Glutamatergic neuron (in vitro differentiated cells): ENCODE results near the gene SFRP4. TPM values are rescaled to one million over a fixed set of nuclear protein-coding genes. Genes with fewer than 3 reads are reported as not detected.
"Not testable (repeated sequence)": the region's sequence is repeated elsewhere in the genome, so short reads cannot be mapped to it uniquely, and the experiment has no call there.

Source experiments
- DNase-seq: peaks from one replicate; pipeline ENCODE4 v3.0.0; 2022
- H3K27ac Mint-ChIP-seq: one replicate; pipeline ENCODE4 v1.8.0; 2020; ENCODE audit warnings: mild to moderate bottlenecking, mixed read lengths, inconsistent platforms; ENCODE audit not compliant: unreplicated experiment
- H3K27me3 Mint-ChIP-seq: one replicate; pipeline ENCODE4 v1.8.0; 2020; ENCODE audit warnings: mild to moderate bottlenecking, moderate library complexity, mixed read lengths, inconsistent platforms; ENCODE audit not compliant: unreplicated experiment
- H3K36me3 Mint-ChIP-seq: one replicate; pipeline ENCODE4 v1.8.0; 2020; ENCODE audit warnings: mild to moderate bottlenecking, mixed read lengths, inconsistent platforms; ENCODE audit not compliant: unreplicated experiment
- H3K4me1 Mint-ChIP-seq: one replicate; pipeline ENCODE4 v1.8.0; 2020; ENCODE audit warnings: mild to moderate bottlenecking, low read depth, mixed read lengths, inconsistent platforms; ENCODE audit not compliant: unreplicated experiment
- H3K4me3 Mint-ChIP-seq: one replicate; pipeline ENCODE4 v1.8.0; 2020; ENCODE audit warnings: mild to moderate bottlenecking, mixed read lengths, inconsistent platforms; ENCODE audit not compliant: unreplicated experiment
- H3K9me3 Mint-ChIP-seq: one replicate; pipeline ENCODE4 v1.8.0; 2020; ENCODE audit warnings: mild to moderate bottlenecking, moderate library complexity, mixed read lengths, inconsistent platforms; ENCODE audit not compliant: unreplicated experiment
- CTCF ChIP-seq: fragments of 200-600 bp; sonication (generic); IDR thresholded peaks from one replicate; pipeline ENCODE4 v1.5.0; 2021; ENCODE audit not compliant: partially characterized antibody, unreplicated experiment
- total RNA-seq: library from RNA; stranded (reverse); fragmentation: NEBNext Ultra II Directional; extraction: Animal tissue kit (Norgen Biotek cat#: 25700); gene quantifications from one replicate; pipeline ENCODE4 v1.2.1, GENCODE V29; 2021; ENCODE audit not compliant: unreplicated experiment

SFRP4 gene
- total RNA-seq, 1 donor from 2014 or later, result 2.2 TPM

GRCh38 chr7:37957221-37957970 lies 40.8 kb upstream of the SFRP4 start:
- Mint-ChIP-seq H3K4me1 (peaks cover 7% of the 10 kb centered on the region), H3K27ac (no peak overlapping the region), H3K36me3 (no peaks in the 10 kb centered on the region), H3K27me3 (no peaks in the 10 kb centered on the region), H3K4me3 (no peak overlapping the region), H3K9me3 (peaks cover 3% of the 10 kb centered on the region)
- no peak for TF ChIP-seq CTCF
- DNase-seq, result no peak

- Mint-ChIP-seq H3K9me3 (peaks cover 3% of the 10 kb centered on the region), H3K36me3 (no peaks in the 10 kb centered on the region), H3K4me1 (peaks cover 7% of the 10 kb centered on the region), H3K4me3 (no peak overlapping the region), H3K27ac (no peak overlapping the region), H3K27me3 (no peaks in the 10 kb centered on the region)
- TF ChIP-seq CTCF, result no peak
- no peak for DNase-seq
These were observed 40.2 kb upstream of the SFRP4 start for GRCh38 chr7:37956791-37957190.

GRCh38 chr7:37954217-37954616 lies 37.6 kb upstream of the SFRP4 start:
- not testable (repeated sequence) for H3K4me3 Mint-ChIP-seq, H3K36me3 Mint-ChIP-seq, DNase-seq, H3K27ac Mint-ChIP-seq, H3K4me1 Mint-ChIP-seq, H3K27me3 Mint-ChIP-seq, H3K9me3 Mint-ChIP-seq

GRCh38 chr7:37952240-37952639 lies 35.6 kb upstream of the SFRP4 start:
- TF ChIP-seq CTCF, result no peak
- no peak for DNase-seq
- Mint-ChIP-seq H3K36me3 (no peaks in the 10 kb centered on the region), H3K27me3 (no peaks in the 10 kb centered on the region), H3K4me3 (no peak overlapping the region), H3K9me3 (peaks cover 1% of the 10 kb centered on the region), H3K4me1 (peaks cover 12% of the 10 kb centered on the region), H3K27ac (no peak overlapping the region)

DNA sequence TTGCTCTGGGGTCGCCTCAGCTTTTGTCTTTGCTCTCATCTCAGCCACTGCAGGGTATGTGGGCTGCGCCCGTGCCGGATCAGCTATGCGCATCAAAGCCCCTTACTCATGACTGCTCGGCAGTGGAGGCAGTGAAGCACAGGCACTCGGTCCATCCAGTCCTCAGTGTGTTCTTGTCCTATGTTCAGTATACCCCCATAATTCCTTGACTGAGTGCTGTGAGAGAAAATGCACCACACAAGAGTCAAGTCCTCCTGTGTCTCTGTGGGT lies 31.3 kb upstream of the SFRP4 start:
- no peak for DNase-seq
- TF ChIP-seq CTCF, result no peak
- peaks cover 6% of the 10 kb centered on the region for H3K9me3 Mint-ChIP-seq
- no peak overlapping the region for H3K4me3 Mint-ChIP-seq
- peak overlapping the region; percentile 78 for H3K27ac Mint-ChIP-seq
- peaks cover 34% of the 10 kb centered on the region for H3K4me1 Mint-ChIP-seq
- peaks cover 6% of the 10 kb centered on the region for H3K27me3 Mint-ChIP-seq
- no peaks in the 10 kb centered on the region for H3K36me3 Mint-ChIP-seq
